Calu3 (cell line): ENCODE measurements around the gene CALU. TPM values are rescaled to one million over a fixed set of nuclear protein-coding genes. Genes with fewer than 3 reads are reported as not detected.
A peak's percentile ranks its signal among the peaks of the same experiment; 100 is the strongest.

Experiments
- BruUV-seq: library from RNA; stranded (reverse); fragments of 400-500 nt; replicated peaks from 2 replicates; lab custom pipeline; 2021; lab: Mats Ljungman, UMichigan
- CTCF ChIA-PET: fragments of 300-600 bp; sonication (Branson Sonifier 250); formaldehyde crosslinking; loops from one replicate; lab custom pipeline; 2022; ENCODE audit warnings: antibody characterized with exemption; lab: Charles Lee
- DNase-seq: peaks from one replicate; pipeline ENCODE4 v3.0.0; 2022
- H3K27ac Mint-ChIP-seq: one replicate; pipeline ENCODE4 v1.8.0; 2022; ENCODE audit warnings: mixed read lengths; ENCODE audit not compliant: unreplicated experiment
- H3K27me3 Mint-ChIP-seq: one replicate; pipeline ENCODE4 v1.8.0; 2022; ENCODE audit warnings: mixed read lengths; ENCODE audit not compliant: unreplicated experiment
- H3K36me3 Mint-ChIP-seq: one replicate; pipeline ENCODE4 v1.8.0; 2022; ENCODE audit warnings: mild to moderate bottlenecking, moderate library complexity, mixed read lengths; ENCODE audit not compliant: insufficient read depth, unreplicated experiment
- H3K4me1 Mint-ChIP-seq: one replicate; pipeline ENCODE4 v1.8.0; 2022; ENCODE audit warnings: mild to moderate bottlenecking, low read depth, mixed read lengths; ENCODE audit not compliant: unreplicated experiment
- H3K4me3 Mint-ChIP-seq: one replicate; pipeline ENCODE4 v1.8.0; 2022; ENCODE audit warnings: mild to moderate bottlenecking, low read depth, moderate library complexity, mixed read lengths; ENCODE audit not compliant: unreplicated experiment
- H3K9me3 Mint-ChIP-seq: one replicate; pipeline ENCODE4 v1.8.0; 2022; ENCODE audit warnings: low read depth, mixed read lengths; ENCODE audit not compliant: unreplicated experiment
- intact Hi-C: fragments of 100-400 bp; cut with micrococcal nuclease; formaldehyde crosslinking; loops from one replicate; pipeline ENCODE4 v1.10.0; 2022; ENCODE audit not compliant: unreplicated experiment
- total RNA-seq: library from RNA; stranded (reverse); gene quantifications from 2 replicates; pipeline ENCODE4 v1.2.3, GENCODE V29; 2022
- TF ChIP-seq, protein P1 (sequence below): fragments of 200-600 bp; IDR thresholded peaks from one replicate; pipeline ENCODE4 v1.8.0; 2022; ENCODE audit warnings: antibody characterized with exemption; ENCODE audit not compliant: unreplicated experiment

Gene CALU
- total RNA-seq, 1 experiment from 2014 or later = 154 TPM

DNA sequence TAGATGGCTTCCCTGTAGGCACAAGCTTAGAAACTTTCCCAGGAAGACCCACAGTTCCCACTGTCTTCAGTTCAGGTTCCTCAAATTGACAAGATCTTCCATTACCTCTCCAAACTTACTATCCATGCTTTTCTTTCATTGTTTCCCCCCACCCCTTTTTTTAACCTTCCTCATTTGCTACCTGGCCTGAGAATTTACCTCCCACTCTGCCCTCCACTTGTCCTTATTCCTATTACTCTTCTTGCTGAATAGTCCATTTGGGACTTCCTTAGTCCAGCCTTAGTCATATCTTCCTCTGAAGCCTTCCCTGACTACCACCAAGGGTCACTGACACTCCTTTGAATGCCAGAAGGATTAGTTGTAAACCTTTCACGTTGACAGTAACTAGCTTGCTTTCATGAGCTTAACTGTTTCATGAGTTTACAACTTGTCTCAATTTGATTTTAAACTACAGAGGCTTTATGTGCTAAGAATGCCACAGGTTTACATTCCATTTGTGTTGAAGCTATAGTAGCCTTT is 1.2 kb upstream of the CALU start:
- Mint-ChIP-seq H3K27me3 (no peaks in the 10 kb centered on the region), H3K36me3 (peaks cover 23% of the 10 kb centered on the region), H3K4me3 (peak overlapping the region; percentile 97), H3K9me3 (no peaks in the 10 kb centered on the region), H3K4me1 (peaks cover 23% of the 10 kb centered on the region), H3K27ac (peak overlapping the region; percentile 94)
- no peak for DNase-seq
- no TSS peak for BruUV-seq
- CTCF ChIA-PET = interaction anchor here (0.6 to 1.0 kb wide), 4 partner anchors 9 to 283 kb away, joined by 3 to 6 read pairs (median 4); partner anchors contain the start of gene KCP
- intact Hi-C loops = no loop called here
- TF ChIP-seq, protein P1, sequence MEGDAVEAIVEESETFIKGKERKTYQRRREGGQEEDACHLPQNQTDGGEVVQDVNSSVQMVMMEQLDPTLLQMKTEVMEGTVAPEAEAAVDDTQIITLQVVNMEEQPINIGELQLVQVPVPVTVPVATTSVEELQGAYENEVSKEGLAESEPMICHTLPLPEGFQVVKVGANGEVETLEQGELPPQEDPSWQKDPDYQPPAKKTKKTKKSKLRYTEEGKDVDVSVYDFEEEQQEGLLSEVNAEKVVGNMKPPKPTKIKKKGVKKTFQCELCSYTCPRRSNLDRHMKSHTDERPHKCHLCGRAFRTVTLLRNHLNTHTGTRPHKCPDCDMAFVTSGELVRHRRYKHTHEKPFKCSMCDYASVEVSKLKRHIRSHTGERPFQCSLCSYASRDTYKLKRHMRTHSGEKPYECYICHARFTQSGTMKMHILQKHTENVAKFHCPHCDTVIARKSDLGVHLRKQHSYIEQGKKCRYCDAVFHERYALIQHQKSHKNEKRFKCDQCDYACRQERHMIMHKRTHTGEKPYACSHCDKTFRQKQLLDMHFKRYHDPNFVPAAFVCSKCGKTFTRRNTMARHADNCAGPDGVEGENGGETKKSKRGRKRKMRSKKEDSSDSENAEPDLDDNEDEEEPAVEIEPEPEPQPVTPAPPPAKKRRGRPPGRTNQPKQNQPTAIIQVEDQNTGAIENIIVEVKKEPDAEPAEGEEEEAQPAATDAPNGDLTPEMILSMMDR = no peak

GRCh38 chr7:128738570-128739047 is 550 bp upstream of the CALU start:
- no peaks in the 10 kb centered on the region for H3K27me3 Mint-ChIP-seq
- H3K4me3 Mint-ChIP-seq = peak overlapping the region; percentile 97
- peaks cover 23% of the 10 kb centered on the region for H3K4me1 Mint-ChIP-seq
- peaks cover 23% of the 10 kb centered on the region for H3K36me3 Mint-ChIP-seq
- BruUV-seq = TSS peak; percentile 98
- intact Hi-C loops = no loop called here
- H3K27ac Mint-ChIP-seq = peak overlapping the region; percentile 94
- no peak for DNase-seq
- CTCF ChIA-PET = interaction anchor here (0.6 to 0.9 kb wide), 4 partner anchors 8 to 111 kb away, joined by 3 to 7 read pairs (median 6); no protein-coding TSS in a partner anchor
- TF ChIP-seq, protein P1 = no peak
- no peaks in the 10 kb centered on the region for H3K9me3 Mint-ChIP-seq

DNA sequence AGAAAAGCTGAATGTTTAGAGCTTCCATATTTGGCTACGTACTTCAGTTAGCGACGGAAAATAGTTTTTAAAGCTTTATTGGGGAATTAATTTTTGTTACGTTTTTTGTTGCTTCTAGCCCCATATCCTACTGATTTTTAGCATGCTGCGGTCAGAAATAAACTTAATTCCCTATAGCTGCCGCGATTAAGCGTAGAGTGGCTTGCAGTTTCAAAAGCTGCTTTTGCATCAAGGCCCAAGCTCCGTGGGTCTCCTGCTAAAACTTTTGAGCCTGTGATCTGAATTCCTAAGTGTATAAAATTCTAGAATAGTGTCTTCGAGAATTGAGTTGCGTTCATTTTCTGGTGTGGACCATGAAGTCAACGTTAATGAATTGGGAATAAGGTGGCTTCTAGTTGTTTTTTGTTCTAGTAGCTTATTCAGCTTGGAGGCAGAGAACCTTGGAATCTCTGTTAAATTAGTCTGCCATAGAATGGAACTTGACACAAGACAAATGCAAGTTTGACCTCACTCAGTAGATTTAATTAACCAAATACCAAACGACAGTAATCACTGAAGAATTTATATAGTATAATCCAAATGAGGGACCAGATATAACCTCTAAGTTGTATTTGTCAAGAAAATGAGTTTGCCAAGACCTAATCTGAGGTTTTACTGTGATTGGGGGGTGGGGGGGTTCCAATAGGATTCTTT is 977 bp downstream of the CALU start:
- H3K27me3 Mint-ChIP-seq = no peaks in the 10 kb centered on the region
- intact Hi-C loops = no loop called here
- peaks cover 23% of the 10 kb centered on the region for H3K36me3 Mint-ChIP-seq
- no peaks in the 10 kb centered on the region for H3K9me3 Mint-ChIP-seq
- TF ChIP-seq, protein P1 = no peak
- peak overlapping the region; percentile 97 for H3K4me3 Mint-ChIP-seq
- H3K4me1 Mint-ChIP-seq = peaks cover 32% of the 10 kb centered on the region
- TSS peak; percentile 58 for BruUV-seq
- peak overlapping the region; percentile 94 for H3K27ac Mint-ChIP-seq
- CTCF ChIA-PET = interaction anchor here (0.5 kb wide), 2 partner anchors 150 to 340 kb away, joined by 3 to 4 read pairs; no protein-coding TSS in a partner anchor
- DNase-seq = no peak

GRCh38 chr7:128740996-128741395 is 1.8 kb downstream of the CALU start:
- intact Hi-C loops = no loop called here
- peak overlapping the region; percentile 97 for H3K4me3 Mint-ChIP-seq
- H3K4me1 Mint-ChIP-seq = peaks cover 32% of the 10 kb centered on the region
- no peak for DNase-seq
- BruUV-seq = no TSS peak
- H3K9me3 Mint-ChIP-seq = no peaks in the 10 kb centered on the region
- CTCF ChIA-PET = interaction anchor here (1.0 kb wide), 1 partner anchor 55 kb away, joined by 3 read pairs; no protein-coding TSS in a partner anchor
- TF ChIP-seq, protein P1 = no peak
- no peaks in the 10 kb centered on the region for H3K27me3 Mint-ChIP-seq
- peaks cover 23% of the 10 kb centered on the region for H3K36me3 Mint-ChIP-seq
- no peak overlapping the region for H3K27ac Mint-ChIP-seq
